Endothelial cell (in vitro differentiated cells): Measurements from ENCODE around the gene MAPK11. TPM values are rescaled to one million over a fixed set of nuclear protein-coding genes. Genes with fewer than 3 reads are reported as not detected.

ENCODE experiments used
- DNase-seq: peaks from one replicate; pipeline ENCODE4 v3.0.0; 2021; ENCODE audit warnings: low spot score
- H3K27ac Mint-ChIP-seq: one replicate; pipeline ENCODE4 v1.8.0; 2021; ENCODE audit warnings: mixed read lengths, inconsistent platforms; ENCODE audit not compliant: unreplicated experiment
- H3K27me3 Mint-ChIP-seq: one replicate; pipeline ENCODE4 v1.8.0; 2021; ENCODE audit warnings: mild to moderate bottlenecking, moderate library complexity, mixed read lengths, inconsistent platforms; ENCODE audit not compliant: unreplicated experiment
- H3K36me3 Mint-ChIP-seq: one replicate; pipeline ENCODE4 v1.8.0; 2021; ENCODE audit warnings: mild to moderate bottlenecking, low read depth, mixed read lengths, inconsistent platforms; ENCODE audit not compliant: unreplicated experiment
- H3K4me1 Mint-ChIP-seq: one replicate; pipeline ENCODE4 v1.8.0; 2021; ENCODE audit warnings: mild to moderate bottlenecking, mixed read lengths, inconsistent platforms; ENCODE audit not compliant: unreplicated experiment
- H3K4me3 Mint-ChIP-seq: one replicate; pipeline ENCODE4 v1.8.0; 2021; ENCODE audit warnings: mild to moderate bottlenecking, mixed read lengths, inconsistent platforms; ENCODE audit not compliant: unreplicated experiment
- H3K9me3 Mint-ChIP-seq: one replicate; pipeline ENCODE4 v1.8.0; 2021; ENCODE audit warnings: mixed read lengths, inconsistent platforms; ENCODE audit not compliant: unreplicated experiment
- total RNA-seq: library from RNA; stranded (reverse); fragmentation: NEBNext Ultra II Directional; extraction: Animal tissue kit (Norgen Biotek cat#: 25700); gene quantifications from one replicate; pipeline ENCODE4 v1.2.1, GENCODE V29; 2021; ENCODE audit not compliant: unreplicated experiment
- TF ChIP-seq, protein P1 (sequence below): fragments of 200-600 bp; sonication (generic); IDR thresholded peaks from one replicate; pipeline ENCODE4 v1.5.0; 2021; ENCODE audit warnings: antibody characterized with exemption; ENCODE audit not compliant: unreplicated experiment

MAPK11 gene
- total RNA-seq, 1 donor from 2014 or later: 62.4 TPM

DNA sequence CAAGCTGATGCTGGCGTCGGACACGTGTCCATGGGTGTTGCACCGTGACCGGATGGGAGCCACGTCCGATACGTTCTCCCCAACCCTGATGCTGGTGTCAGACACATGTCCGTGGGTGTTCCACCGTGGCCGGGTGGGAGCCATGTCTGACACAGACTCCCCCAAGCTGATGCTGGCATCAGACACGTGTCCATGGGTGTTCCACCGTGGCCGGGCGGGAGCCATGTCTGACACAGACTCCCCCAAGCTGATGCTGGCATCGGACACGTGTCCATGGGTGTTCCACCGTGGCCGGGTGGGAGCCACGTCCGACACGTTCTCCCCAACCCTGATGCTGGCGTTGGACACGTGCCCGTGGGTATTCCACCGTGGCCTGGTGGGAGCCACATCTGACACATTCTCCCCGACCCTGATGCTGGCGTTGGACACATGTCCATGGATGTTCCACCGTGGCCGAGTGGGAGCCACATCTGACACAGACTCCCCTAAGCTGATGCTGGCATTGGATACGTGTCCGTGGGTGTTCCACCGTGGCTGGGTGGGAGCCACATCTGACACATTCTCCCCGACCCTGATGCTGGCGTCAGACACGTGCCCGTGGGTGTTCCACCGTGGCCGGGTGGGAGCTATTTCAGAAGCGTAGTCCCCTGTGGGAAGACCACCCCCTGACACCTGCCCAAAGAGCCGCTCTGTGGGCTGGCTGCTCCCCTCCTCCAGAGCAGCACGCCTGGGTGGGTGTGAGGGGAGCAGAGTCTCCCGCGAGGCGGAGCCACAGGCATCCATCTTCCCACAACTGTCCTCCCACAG lies 49.4 kb downstream of the MAPK11 start:
- peaks cover 22% of the 10 kb centered on the region for H3K36me3 Mint-ChIP-seq
- H3K9me3 Mint-ChIP-seq: no peaks in the 10 kb centered on the region
- TF ChIP-seq, protein P1, sequence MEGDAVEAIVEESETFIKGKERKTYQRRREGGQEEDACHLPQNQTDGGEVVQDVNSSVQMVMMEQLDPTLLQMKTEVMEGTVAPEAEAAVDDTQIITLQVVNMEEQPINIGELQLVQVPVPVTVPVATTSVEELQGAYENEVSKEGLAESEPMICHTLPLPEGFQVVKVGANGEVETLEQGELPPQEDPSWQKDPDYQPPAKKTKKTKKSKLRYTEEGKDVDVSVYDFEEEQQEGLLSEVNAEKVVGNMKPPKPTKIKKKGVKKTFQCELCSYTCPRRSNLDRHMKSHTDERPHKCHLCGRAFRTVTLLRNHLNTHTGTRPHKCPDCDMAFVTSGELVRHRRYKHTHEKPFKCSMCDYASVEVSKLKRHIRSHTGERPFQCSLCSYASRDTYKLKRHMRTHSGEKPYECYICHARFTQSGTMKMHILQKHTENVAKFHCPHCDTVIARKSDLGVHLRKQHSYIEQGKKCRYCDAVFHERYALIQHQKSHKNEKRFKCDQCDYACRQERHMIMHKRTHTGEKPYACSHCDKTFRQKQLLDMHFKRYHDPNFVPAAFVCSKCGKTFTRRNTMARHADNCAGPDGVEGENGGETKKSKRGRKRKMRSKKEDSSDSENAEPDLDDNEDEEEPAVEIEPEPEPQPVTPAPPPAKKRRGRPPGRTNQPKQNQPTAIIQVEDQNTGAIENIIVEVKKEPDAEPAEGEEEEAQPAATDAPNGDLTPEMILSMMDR: no peak
- H3K4me1 Mint-ChIP-seq: no peaks in the 10 kb centered on the region
- peaks cover 12% of the 10 kb centered on the region for H3K27me3 Mint-ChIP-seq
- no peak overlapping the region for H3K27ac Mint-ChIP-seq
- no peak for DNase-seq
- H3K4me3 Mint-ChIP-seq: no peak overlapping the region

DNA sequence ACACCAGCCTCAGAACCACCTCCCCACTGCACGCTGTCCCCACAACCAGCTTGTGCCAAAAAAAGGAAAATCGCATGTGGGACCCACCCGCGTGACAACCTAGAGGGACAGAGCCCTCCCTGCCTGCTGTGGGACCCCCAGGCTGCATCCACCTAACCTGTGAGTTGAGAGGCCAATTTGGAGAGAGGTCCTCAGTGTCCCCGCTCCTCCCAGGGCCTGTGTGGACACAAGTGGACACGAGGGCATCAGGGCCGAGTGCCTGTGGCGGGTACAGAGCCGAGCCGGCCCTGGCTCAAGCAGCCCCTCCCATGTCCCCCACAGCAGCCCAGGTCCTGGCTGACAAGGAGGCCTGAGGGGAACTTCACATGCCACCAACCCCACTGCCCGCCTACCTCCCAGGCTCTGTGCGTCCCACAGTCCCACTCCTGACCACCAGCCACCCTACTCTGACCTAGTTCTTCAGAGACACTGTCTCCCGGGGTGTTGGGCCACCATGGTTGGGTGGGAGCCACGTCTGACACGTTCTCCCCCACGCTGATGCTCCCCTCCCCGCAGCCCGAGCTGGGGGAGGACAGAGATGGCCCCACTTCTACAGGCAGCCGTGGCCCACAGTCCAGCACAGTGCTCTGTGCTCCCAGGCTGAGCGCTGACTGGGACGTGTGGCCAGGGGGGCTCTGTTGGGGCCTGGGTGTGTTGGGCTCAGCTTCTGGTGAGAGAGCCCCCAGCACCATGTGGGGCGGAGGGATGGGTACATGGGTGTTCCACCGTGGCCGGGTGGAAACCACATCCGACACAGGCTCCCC lies 50.2 kb downstream of the MAPK11 start:
- Mint-ChIP-seq H3K27me3 (peaks cover 12% of the 10 kb centered on the region), H3K9me3 (no peaks in the 10 kb centered on the region), H3K4me3 (no peak overlapping the region), H3K36me3 (peaks cover 23% of the 10 kb centered on the region), H3K27ac (no peak overlapping the region), H3K4me1 (no peaks in the 10 kb centered on the region)
- DNase-seq: no peak
- TF ChIP-seq, protein P1: no peak

DNA sequence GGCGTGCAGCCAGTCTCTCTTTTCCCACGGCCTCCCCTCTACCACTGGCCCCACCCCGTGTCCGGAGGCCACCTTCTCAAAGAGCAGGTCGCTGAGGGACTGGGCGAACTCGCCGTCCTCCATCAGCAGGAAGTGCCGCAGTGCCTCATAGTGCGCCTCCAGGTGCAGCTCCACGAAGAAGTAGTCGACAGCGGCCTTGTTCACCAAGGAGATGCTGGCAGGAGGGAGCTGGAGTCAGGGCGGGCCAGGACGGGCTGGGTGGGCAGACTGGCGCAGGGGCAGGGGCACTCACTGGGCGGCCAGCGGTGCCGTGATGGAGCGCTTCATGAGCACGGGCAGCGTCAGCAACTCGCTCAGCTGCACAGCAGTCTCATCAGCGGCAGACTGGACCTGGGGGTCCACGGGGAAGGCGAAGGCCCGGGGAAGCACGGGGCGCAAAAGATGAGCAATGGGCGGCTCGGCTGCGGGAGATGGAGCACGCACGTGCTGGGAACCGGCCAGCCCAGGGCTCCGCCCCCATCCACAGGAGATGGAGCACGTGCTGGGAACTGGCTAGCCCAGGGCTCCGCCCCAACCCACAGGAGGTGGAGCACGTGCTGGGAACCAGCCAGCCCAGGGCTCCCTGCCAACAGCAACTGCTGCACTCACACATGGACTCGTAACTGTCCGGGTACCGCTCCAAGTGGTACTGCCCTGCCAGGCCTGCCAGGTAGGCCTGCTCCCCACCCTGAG lies 51.0 kb downstream of the MAPK11 start:
- DNase-seq: no peak
- Mint-ChIP-seq H3K4me1 (no peaks in the 10 kb centered on the region), H3K27ac (no peak overlapping the region), H3K27me3 (peaks cover 12% of the 10 kb centered on the region), H3K36me3 (peaks cover 26% of the 10 kb centered on the region), H3K9me3 (no peaks in the 10 kb centered on the region), H3K4me3 (no peak overlapping the region)
- TF ChIP-seq, protein P1: no peak

DNA sequence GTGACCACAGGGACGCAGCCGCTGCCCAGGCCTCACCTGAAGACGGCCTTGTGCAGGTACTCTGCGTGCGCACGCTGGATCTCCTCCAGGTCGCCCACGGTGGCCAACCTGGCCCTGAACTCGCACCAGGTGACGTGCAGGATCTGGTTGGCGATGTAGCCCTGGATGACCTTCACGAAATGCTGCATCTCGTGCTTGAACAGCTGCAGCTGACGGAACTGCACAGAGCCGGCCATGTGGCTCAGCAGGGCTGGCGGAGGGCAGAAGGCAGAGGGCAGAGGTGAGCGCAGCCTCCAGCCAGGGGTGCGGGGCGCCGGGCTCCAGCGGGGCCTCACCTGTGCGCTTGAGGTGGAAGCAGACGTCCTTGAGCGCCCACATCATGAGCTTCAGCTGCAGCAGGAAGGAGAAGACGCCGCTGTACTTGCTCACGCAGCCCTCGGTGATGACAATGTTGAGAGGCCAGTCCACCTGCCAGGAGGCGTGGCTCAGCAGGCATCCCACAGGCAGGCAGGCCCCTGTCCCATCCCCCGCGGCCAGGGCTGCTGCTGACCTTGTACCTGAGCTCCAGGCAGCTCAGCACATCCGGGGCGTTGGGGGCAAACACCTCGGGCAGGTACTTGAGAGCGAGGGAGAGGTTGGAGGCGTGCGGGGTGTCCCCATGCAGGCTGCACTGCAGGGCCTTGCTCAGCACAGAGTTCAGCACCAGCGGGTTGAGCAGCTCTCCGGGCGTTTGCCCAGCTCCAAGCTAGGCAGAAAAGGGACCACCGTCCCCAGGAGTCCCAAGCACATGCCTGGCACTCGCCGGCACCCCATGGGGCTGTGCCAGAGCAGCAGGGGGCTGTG lies 51.8 kb downstream of the MAPK11 start:
- no peaks in the 10 kb centered on the region for H3K4me1 Mint-ChIP-seq
- no peaks in the 10 kb centered on the region for H3K9me3 Mint-ChIP-seq
- peaks cover 10% of the 10 kb centered on the region for H3K27me3 Mint-ChIP-seq
- no peak overlapping the region for H3K27ac Mint-ChIP-seq
- TF ChIP-seq, protein P1: no peak
- H3K36me3 Mint-ChIP-seq: peaks cover 26% of the 10 kb centered on the region
- no peak overlapping the region for H3K4me3 Mint-ChIP-seq
- DNase-seq: no peak
